ENCODE results near the gene CPVL.

Gene CPVL

DNA sequence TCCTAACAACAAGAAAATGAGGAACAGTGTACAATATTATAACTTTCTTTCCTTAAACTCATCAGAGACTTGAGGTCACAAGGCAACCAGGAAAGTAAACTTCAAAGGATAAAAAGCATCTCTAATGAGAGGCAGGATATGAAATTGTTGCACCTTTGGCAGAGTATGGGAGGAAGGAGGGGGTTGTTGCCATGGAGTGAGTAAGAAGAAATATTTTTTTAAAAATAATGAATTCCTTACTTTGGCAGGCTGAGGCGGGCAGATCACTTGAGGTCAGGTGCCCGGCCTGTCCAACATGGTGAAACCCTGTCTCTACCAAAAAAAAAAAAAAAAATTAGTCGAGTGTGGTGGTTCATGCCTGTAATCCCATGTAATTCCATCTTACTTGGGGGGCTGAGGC, 27.1 kb upstream of the CPVL start:
- H3K79me2 ChIP-seq (ENCODE audit: insufficient read depth, low read length), result no peaks in the 10 kb centered on the region; the same call in 1 of the 2 replicates
- peak; percentile 67; the same call in 2 of the 3 replicates for ATAC-seq (ENCODE audit: insufficient read depth, low read depth)
- H3K4me1 ChIP-seq (ENCODE audit: insufficient read depth, low read length), result peaks cover 4% of the 10 kb centered on the region
- H3K9ac ChIP-seq (ENCODE audit: low read depth, low read length), result no peak overlapping the region
- H3K4me2 ChIP-seq (ENCODE audit: insufficient read depth, low read length), result no peak overlapping the region
- H3K36me3 ChIP-seq (ENCODE audit: insufficient read depth, low read length), result no peaks in the 10 kb centered on the region
- DNase-seq, result no peak
- no peak overlapping the region for H2AFZ ChIP-seq (ENCODE audit: low read depth, low read length)
- no peak overlapping the region for H3K27ac ChIP-seq (ENCODE audit: low read length)
- no peaks in the 10 kb centered on the region for H4K20me1 ChIP-seq (ENCODE audit: insufficient read depth, low read length)
- H3K4me3 ChIP-seq (ENCODE audit: low read depth in 1 of 2, low read length in 2 of 2), result no peak overlapping the region
- no peak for TF ChIP-seq EZH2 (IDR thresholded peaks at IDR 0.05; ENCODE audit: borderline replicate concordance, low read depth, low read length, severe bottlenecking)
- TF ChIP-seq, protein P1, sequence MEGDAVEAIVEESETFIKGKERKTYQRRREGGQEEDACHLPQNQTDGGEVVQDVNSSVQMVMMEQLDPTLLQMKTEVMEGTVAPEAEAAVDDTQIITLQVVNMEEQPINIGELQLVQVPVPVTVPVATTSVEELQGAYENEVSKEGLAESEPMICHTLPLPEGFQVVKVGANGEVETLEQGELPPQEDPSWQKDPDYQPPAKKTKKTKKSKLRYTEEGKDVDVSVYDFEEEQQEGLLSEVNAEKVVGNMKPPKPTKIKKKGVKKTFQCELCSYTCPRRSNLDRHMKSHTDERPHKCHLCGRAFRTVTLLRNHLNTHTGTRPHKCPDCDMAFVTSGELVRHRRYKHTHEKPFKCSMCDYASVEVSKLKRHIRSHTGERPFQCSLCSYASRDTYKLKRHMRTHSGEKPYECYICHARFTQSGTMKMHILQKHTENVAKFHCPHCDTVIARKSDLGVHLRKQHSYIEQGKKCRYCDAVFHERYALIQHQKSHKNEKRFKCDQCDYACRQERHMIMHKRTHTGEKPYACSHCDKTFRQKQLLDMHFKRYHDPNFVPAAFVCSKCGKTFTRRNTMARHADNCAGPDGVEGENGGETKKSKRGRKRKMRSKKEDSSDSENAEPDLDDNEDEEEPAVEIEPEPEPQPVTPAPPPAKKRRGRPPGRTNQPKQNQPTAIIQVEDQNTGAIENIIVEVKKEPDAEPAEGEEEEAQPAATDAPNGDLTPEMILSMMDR (IDR thresholded peaks at IDR 0.05; ENCODE audit: borderline replicate concordance, extremely low read depth, low read length, poor library complexity, severe bottlenecking), result no peak
- H3K9me3 ChIP-seq (ENCODE audit: insufficient read depth, low read length, severe bottlenecking), result no peaks in the 10 kb centered on the region
- no peaks in the 10 kb centered on the region for H3K27me3 ChIP-seq (ENCODE audit: insufficient read depth, low read length, poor library complexity)

DNA sequence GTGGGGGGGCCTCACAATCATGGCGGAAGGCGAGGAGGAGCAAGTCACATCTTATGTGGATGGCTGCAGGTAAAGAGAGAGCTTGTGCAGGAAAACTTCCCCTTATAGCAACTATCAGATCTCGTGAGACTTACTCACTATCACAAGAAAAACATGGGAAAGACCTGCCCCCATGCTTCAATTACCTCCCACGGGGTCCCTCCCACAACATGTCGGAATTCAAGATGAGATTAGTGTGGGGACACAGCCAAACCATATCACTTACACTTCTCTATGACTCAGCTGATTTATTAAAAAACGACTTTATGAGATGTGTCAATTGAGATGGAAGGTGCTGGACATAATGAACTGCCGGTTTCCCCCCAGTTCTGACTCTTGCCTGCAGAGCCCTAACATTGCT, 24.4 kb upstream of the CPVL start:
- Histone ChIP-seq H3K27me3 (ENCODE audit: insufficient read depth, low read length, poor library complexity) (no peaks in the 10 kb centered on the region), H3K4me2 (ENCODE audit: insufficient read depth, low read length) (no peak overlapping the region), H4K20me1 (ENCODE audit: insufficient read depth, low read length) (no peaks in the 10 kb centered on the region), H2AFZ (ENCODE audit: low read depth, low read length) (no peak overlapping the region), H3K36me3 (ENCODE audit: insufficient read depth, low read length) (no peaks in the 10 kb centered on the region), H3K27ac (ENCODE audit: low read length) (no peak overlapping the region), H3K9me3 (ENCODE audit: insufficient read depth, low read length, severe bottlenecking) (no peaks in the 10 kb centered on the region), H3K4me3 (ENCODE audit: low read depth in 1 of 2, low read length in 2 of 2) (no peak overlapping the region), H3K4me1 (ENCODE audit: insufficient read depth, low read length) (peaks cover 4% of the 10 kb centered on the region), H3K79me2 (ENCODE audit: insufficient read depth, low read length) (no peaks in the 10 kb centered on the region; the same call in 1 of the 2 replicates), H3K9ac (ENCODE audit: low read depth, low read length) (no peak overlapping the region)
- no peak for ATAC-seq (ENCODE audit: insufficient read depth, low read depth)
- no peak for TF ChIP-seq EZH2 (IDR thresholded peaks at IDR 0.05; ENCODE audit: borderline replicate concordance, low read depth, low read length, severe bottlenecking)
- TF ChIP-seq, protein P1 (IDR thresholded peaks at IDR 0.05; ENCODE audit: borderline replicate concordance, extremely low read depth, low read length, poor library complexity, severe bottlenecking), result no peak
- DNase-seq, result no peak

GRCh38 chr7:29167721-29168120, 21.4 kb upstream of the CPVL start:
- Histone ChIP-seq H3K9ac (ENCODE audit: low read depth, low read length) (no peak overlapping the region), H3K27ac (ENCODE audit: low read length) (no peak overlapping the region), H3K79me2 (ENCODE audit: insufficient read depth, low read length) (no peaks in the 10 kb centered on the region; the same call in 1 of the 2 replicates), H2AFZ (ENCODE audit: low read depth, low read length) (no peak overlapping the region), H3K9me3 (ENCODE audit: insufficient read depth, low read length, severe bottlenecking) (no peaks in the 10 kb centered on the region), H4K20me1 (ENCODE audit: insufficient read depth, low read length) (no peaks in the 10 kb centered on the region), H3K4me3 (ENCODE audit: low read depth in 1 of 2, low read length in 2 of 2) (no peak overlapping the region), H3K4me1 (ENCODE audit: insufficient read depth, low read length) (no peaks in the 10 kb centered on the region), H3K36me3 (ENCODE audit: insufficient read depth, low read length) (no peaks in the 10 kb centered on the region), H3K4me2 (ENCODE audit: insufficient read depth, low read length) (no peak overlapping the region), H3K27me3 (ENCODE audit: insufficient read depth, low read length, poor library complexity) (no peaks in the 10 kb centered on the region)
- DNase-seq, result no peak
- ATAC-seq (ENCODE audit: insufficient read depth, low read depth), result no peak
- TF ChIP-seq EZH2 (IDR thresholded peaks at IDR 0.05; ENCODE audit: borderline replicate concordance, low read depth, low read length, severe bottlenecking), result no peak
- TF ChIP-seq, protein P1 (IDR thresholded peaks at IDR 0.05; ENCODE audit: borderline replicate concordance, extremely low read depth, low read length, poor library complexity, severe bottlenecking), result no peak

- Histone ChIP-seq H3K27ac (ENCODE audit: low read length) (no peak overlapping the region), H3K27me3 (ENCODE audit: insufficient read depth, low read length, poor library complexity) (no peaks in the 10 kb centered on the region), H3K4me3 (ENCODE audit: low read depth in 1 of 2, low read length in 2 of 2) (no peak overlapping the region), H3K4me2 (ENCODE audit: insufficient read depth, low read length) (no peak overlapping the region), H3K36me3 (ENCODE audit: insufficient read depth, low read length) (no peaks in the 10 kb centered on the region), H2AFZ (ENCODE audit: low read depth, low read length) (no peak overlapping the region), H4K20me1 (ENCODE audit: insufficient read depth, low read length) (no peaks in the 10 kb centered on the region), H3K9ac (ENCODE audit: low read depth, low read length) (no peak overlapping the region), H3K79me2 (ENCODE audit: insufficient read depth, low read length) (no peaks in the 10 kb centered on the region), H3K9me3 (ENCODE audit: insufficient read depth, low read length, severe bottlenecking) (no peaks in the 10 kb centered on the region), H3K4me1 (ENCODE audit: insufficient read depth, low read length) (peaks cover 8% of the 10 kb centered on the region; the same call in 1 of the 2 replicates)
- ATAC-seq (ENCODE audit: insufficient read depth, low read depth) (no peak), DNase-seq (no peak)
- TF ChIP-seq EZH2 (IDR thresholded peaks at IDR 0.05; ENCODE audit: borderline replicate concordance, low read depth, low read length, severe bottlenecking), result no peak
- TF ChIP-seq, protein P1 (IDR thresholded peaks at IDR 0.05; ENCODE audit: borderline replicate concordance, extremely low read depth, low read length, poor library complexity, severe bottlenecking), result no peak
Measured at GRCh38 chr7:29163854-29164253, 17.5 kb upstream of the CPVL start.
